Lower leg skin (tissue), 3 donors: ENCODE data around the gene TRAF2.

Experiments
- POLR2A ChIP-seq, 2 donors: fragments of 450-650 bp; IDR thresholded peaks; one replicate each; pipeline ENCODE4 v1.6.1; 2016 to 2017; ENCODE audit warnings: antibody characterized with exemption in 2 of 2, mild to moderate bottlenecking in 1 of 2, moderate library complexity in 1 of 2
- TF ChIP-seq, protein P1 (sequence below), 3 donors: fragments of 450-650 bp; IDR thresholded peaks; one replicate each; pipeline ENCODE4 v1.5.1; 2016; ENCODE audit warnings: antibody characterized with exemption in 3 of 3, mild to moderate bottlenecking in 3 of 3, moderate library complexity in 2 of 3

DNA sequence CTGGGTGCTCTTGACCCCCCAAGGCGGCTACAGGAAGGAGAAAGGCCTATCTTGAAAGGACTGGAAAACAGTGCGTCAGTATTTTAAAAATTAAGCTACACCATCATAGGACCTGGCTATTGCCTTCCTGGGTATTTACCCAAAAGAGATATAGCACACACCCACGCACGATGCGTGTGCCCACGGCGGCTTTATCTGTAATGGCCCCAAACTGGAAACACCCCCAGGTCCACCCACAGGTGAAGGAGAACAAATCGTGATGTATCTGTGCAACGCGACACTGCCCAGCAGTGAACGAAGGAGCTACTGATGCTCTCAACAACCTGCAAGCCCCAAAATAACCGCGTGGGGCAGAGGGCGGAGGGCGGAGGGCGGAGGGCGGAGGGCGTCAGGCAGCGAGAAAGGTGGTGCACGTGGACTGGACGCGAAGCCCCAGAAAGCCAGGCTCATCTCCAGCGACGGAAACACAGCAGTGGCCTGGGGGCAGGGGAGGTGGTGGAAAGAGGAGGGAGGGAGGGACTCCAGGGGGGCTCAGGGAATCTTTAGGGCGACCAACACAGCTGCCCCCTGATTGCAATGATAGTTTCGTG is 78.6 kb downstream of the TRAF2 start:
- no peak for TF ChIP-seq POLR2A (IDR thresholded peaks at IDR 0.05)
- TF ChIP-seq, protein P1, sequence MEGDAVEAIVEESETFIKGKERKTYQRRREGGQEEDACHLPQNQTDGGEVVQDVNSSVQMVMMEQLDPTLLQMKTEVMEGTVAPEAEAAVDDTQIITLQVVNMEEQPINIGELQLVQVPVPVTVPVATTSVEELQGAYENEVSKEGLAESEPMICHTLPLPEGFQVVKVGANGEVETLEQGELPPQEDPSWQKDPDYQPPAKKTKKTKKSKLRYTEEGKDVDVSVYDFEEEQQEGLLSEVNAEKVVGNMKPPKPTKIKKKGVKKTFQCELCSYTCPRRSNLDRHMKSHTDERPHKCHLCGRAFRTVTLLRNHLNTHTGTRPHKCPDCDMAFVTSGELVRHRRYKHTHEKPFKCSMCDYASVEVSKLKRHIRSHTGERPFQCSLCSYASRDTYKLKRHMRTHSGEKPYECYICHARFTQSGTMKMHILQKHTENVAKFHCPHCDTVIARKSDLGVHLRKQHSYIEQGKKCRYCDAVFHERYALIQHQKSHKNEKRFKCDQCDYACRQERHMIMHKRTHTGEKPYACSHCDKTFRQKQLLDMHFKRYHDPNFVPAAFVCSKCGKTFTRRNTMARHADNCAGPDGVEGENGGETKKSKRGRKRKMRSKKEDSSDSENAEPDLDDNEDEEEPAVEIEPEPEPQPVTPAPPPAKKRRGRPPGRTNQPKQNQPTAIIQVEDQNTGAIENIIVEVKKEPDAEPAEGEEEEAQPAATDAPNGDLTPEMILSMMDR (IDR thresholded peaks at IDR 0.05): no peak
